ELF-1 (cell line): ENCODE results near the gene MSLN.

Experiments
- DNase-seq: peaks from one replicate; pipeline ENCODE4 v3.0.0-alpha.2; 2016; ENCODE audit warnings: low read depth, low spot score

Gene MSLN

GRCh38 chr16:789191-789850, 28.8 kb downstream of the MSLN start:
- no peak for DNase-seq

GRCh38 chr16:790086-790485, 29.6 kb downstream of the MSLN start:
- no peak for DNase-seq

GRCh38 chr16:791131-791530, 30.6 kb downstream of the MSLN start:
- DNase-seq = no peak

- no peak for DNase-seq
These were observed 31.9 kb downstream of the MSLN start for GRCh38 chr16:792221-792995.

GRCh38 chr16:793414-793813, 32.9 kb downstream of the MSLN start:
- no peak for DNase-seq

GRCh38 chr16:794091-794822, 33.7 kb downstream of the MSLN start:
- no peak for DNase-seq

GRCh38 chr16:794853-795466, 34.4 kb downstream of the MSLN start:
- DNase-seq = no peak

GRCh38 chr16:795580-796229, 35.2 kb downstream of the MSLN start:
- DNase-seq = no peak

GRCh38 chr16:796296-797119, 36.0 kb downstream of the MSLN start:
- no peak for DNase-seq

GRCh38 chr16:797120-797420, 36.5 kb downstream of the MSLN start:
- DNase-seq = no peak

GRCh38 chr16:797686-798085, 37.2 kb downstream of the MSLN start:
- no peak for DNase-seq

GRCh38 chr16:798666-799065, 38.1 kb downstream of the MSLN start:
- no peak for DNase-seq

GRCh38 chr16:799111-799947, 38.8 kb downstream of the MSLN start:
- DNase-seq = no peak

GRCh38 chr16:799948-800833, 39.7 kb downstream of the MSLN start, which contains the start of gene GNG13:
Gene GNG13, minus strand, starts transcription at chr16:800734. Its CDS starts 1,657 bp downstream, at chr16:799077.
- peak; percentile 50 for DNase-seq

GRCh38 chr16:800834-801511, 40.4 kb downstream of the MSLN start:
- DNase-seq = no peak

- DNase-seq = no peak
These were observed 41.2 kb downstream of the MSLN start for GRCh38 chr16:801584-802363.

- no peak for DNase-seq
These were observed 41.9 kb downstream of the MSLN start for GRCh38 chr16:802461-802860.
